ENCODE results near the gene LBP.
"Not testable (repeated sequence)": the region's sequence is repeated elsewhere in the genome, so short reads cannot be mapped to it uniquely, and the experiment has no call there.

LBP gene

GRCh38 chr20:38350879-38351775, 4.8 kb downstream of the LBP start:
- no peak for TF ChIP-seq ZNF274 (IDR thresholded peaks at IDR 0.05; ENCODE audit: low read depth, low read length)
- H3K4me3 ChIP-seq (ENCODE audit: low read length): no peak overlapping the region

DNA sequence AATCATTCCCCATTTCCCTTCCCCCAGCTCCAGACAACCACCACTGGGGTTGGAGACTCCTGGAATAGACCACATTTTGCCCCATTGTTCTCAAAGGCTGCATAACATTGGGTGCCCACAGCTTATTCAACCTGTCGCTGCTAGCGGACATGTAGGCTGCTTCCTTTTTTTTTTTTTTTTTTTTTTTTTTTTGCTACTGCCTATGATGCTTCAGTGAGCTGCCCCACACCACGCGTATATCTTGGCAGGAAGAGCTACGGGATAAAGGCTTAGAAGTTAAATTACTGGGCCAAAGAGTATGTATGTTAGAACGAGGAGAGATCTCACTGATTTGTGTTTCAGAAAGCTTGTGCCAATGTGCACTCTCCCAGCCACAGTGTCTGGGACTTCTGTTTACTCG, 7.0 kb downstream of the LBP start:
- no peak overlapping the region for H3K4me3 ChIP-seq (ENCODE audit: low read length)
- TF ChIP-seq ZNF274 (IDR thresholded peaks at IDR 0.05; ENCODE audit: low read depth, low read length): no peak

- no peak for TF ChIP-seq ZNF274 (IDR thresholded peaks at IDR 0.05; ENCODE audit: low read depth, low read length)
- no peak overlapping the region for H3K4me3 ChIP-seq (ENCODE audit: low read length)
Measured at GRCh38 chr20:38354227-38354626, 7.9 kb downstream of the LBP start.

DNA sequence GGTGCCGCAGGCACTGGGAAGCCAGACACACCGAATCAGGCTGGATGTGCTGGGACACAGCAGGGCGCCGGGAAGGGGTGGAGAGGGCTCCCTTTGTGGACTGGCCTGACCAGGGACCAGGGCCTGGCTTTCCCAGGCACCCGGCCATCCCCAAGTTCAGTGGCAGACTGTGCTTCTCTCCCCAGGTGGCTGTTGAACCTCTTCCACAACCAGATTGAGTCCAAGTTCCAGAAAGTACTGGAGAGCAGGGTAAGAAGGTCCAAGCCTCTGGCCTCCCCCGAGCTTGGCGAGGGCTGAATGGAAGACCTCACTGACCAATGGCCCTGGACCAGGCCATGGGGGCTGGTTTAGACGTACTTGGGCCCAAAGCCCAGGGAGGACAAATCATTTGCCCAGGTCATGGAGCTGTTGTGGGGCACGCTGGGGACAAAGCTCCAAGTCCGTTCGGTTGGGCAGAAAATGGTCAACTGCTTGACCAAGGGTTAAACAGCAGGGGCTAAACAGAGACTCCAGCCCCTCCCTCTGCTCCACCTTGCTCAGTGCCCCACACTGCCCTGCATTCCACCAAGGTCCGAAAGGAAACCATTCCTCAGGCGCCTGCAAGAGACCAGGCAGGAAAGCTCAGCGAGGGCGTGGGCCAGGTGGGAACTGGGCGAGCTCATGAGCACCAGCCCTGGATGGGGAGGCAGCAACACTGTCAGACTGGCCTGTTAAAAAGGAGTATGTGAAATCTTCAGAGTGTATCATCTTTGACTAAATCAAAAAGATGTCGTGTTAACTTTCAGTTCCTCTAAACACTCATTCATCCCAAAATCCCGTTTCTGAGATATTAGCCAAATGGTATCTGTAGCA, 9.1 kb downstream of the LBP start:
- no peak for TF ChIP-seq ZNF274 (IDR thresholded peaks at IDR 0.05; ENCODE audit: low read depth, low read length)
- no peak overlapping the region for H3K4me3 ChIP-seq (ENCODE audit: low read length)

DNA sequence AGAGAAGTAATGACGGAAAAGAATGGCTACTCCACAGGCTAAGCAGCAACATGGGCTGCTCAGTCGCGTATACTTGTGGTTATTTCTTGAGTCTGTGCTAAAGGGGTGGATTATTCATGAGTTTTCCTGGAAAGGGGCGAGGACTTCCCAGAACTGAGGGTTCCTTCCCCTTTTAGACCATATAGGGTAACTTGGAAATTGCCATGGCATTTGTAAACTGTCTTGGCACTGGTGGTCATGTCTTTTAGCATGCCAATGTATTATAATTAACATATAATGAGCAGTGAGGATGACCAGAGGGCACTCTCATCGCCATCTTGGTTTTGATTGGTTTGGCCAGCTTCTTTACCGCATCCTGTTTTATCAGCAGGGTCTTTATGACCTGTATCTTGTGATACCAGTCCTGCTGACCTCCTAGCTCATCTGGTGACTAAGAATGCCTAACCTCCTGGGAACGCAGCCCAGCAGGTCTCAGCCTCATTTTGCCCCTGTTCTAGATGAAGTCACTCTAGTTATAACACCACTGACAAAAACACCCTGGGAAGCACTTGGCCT, 11.4 kb downstream of the LBP start:
- no peak for TF ChIP-seq ZNF274 (IDR thresholded peaks at IDR 0.05; ENCODE audit: low read depth, low read length)
- no peak overlapping the region for H3K4me3 ChIP-seq (ENCODE audit: low read length)

- TF ChIP-seq ZNF274 (IDR thresholded peaks at IDR 0.05; ENCODE audit: low read depth, low read length): no peak
- H3K4me3 ChIP-seq (ENCODE audit: low read length): no peak overlapping the region
Measured at GRCh38 chr20:38358556-38358955, 12.3 kb downstream of the LBP start.

DNA sequence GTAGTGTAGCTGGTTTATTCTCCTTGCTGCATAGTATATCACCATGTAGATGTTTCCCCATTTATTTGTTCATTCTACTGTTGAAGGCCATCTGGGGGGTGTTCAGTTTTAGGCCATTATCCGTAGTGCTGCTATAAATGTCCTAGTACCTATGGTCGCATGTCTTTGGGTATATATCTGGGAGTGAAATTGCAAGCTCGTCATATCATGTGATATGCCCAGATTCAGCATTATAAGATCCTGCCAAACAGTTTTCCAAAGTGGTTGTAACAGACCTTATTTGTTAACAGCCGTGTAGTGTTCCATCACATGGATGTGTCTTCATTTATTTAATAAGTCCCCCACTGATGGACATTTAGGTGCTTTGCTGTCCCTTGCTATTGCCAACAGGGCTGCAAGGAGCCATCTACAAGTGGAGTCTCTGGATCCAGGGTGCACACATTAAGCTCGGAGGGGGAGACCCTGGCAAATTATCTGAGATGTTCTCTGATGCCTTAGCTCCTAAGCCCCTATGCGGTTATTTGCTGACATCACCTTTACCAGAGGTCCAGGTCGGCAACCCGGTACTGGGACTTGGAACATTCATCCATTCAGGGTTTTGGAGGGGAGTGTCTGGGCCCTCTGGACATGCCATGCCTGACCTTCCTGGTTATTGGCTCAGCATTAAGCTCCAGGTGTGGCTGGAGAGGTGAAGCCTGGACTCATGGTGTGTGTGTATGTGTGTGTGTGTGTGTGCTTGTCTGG, 16.9 kb downstream of the LBP start:
- TF ChIP-seq ZNF274 (IDR thresholded peaks at IDR 0.05; ENCODE audit: low read depth, low read length): no peak
- no peak overlapping the region for H3K4me3 ChIP-seq (ENCODE audit: low read length)

GRCh38 chr20:38369389-38369788, 23.1 kb downstream of the LBP start:
- no peak for TF ChIP-seq ZNF274 (IDR thresholded peaks at IDR 0.05; ENCODE audit: low read depth, low read length)
- H3K4me3 ChIP-seq (ENCODE audit: low read length): no peak overlapping the region

GRCh38 chr20:38372806-38373205, 26.5 kb downstream of the LBP start:
- no peak overlapping the region for H3K4me3 ChIP-seq (ENCODE audit: low read length)
- no peak for TF ChIP-seq ZNF274 (IDR thresholded peaks at IDR 0.05; ENCODE audit: low read depth, low read length)

DNA sequence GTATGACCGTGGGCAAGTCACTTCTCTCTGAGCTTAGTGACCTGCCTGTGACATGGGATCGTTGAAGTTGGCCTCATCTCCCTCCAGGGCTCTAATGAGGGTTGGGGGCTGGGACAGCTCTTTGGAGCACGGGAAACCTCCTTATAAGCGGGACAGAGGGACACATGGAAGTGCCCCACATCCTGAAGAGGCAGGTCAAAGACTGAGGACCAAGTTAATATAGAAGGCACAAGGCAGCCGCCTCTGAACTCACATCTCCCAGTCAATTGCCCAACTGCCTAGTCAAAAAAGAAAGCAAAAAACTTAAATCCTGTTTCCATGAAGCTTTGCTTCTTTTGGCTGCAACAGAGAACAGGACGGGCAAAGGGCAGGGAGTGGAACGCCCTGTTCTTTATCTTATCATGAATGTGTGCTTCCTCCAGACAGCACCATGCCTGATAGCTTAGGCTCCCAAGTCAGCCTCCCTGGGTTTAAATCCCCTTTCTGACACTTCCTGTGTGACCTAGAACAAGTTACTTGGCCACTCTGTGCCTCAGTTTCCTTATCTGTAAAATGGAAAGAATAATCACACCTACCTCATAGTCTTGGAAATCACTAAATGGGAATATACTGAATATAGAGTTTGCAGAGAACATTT, 27.1 kb downstream of the LBP start:
- TF ChIP-seq ZNF274 (IDR thresholded peaks at IDR 0.05; ENCODE audit: low read depth, low read length): no peak
- no peak overlapping the region for H3K4me3 ChIP-seq (ENCODE audit: low read length)

GRCh38 chr20:38373898-38374297, 27.6 kb downstream of the LBP start:
- no peak overlapping the region for H3K4me3 ChIP-seq (ENCODE audit: low read length)
- no peak for TF ChIP-seq ZNF274 (IDR thresholded peaks at IDR 0.05; ENCODE audit: low read depth, low read length)

GRCh38 chr20:38377039-38377685, 30.9 kb downstream of the LBP start:
- no peak for TF ChIP-seq ZNF274 (IDR thresholded peaks at IDR 0.05; ENCODE audit: low read depth, low read length)

DNA sequence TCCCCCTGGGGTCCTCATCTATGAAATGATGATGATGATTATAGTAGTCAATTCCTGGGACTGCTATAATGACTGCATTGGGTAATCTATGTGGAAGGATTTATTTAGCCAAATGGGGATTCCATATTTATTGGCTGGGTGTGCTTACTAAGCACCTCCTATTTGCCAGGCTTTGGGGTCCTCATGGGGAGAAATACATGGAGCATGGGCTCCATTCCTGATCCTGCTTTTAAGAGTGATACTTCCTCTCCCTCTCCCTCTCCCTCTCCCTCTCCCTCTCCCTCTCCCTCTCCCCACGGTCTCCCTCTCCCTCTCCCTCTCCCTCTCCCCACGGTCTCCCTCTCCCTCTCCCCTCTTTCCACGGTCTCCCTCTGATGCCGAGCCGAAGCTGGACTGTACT, 31.6 kb downstream of the LBP start:
- H3K4me3 ChIP-seq (ENCODE audit: low read length): not testable (repeated sequence)

More at GRCh38 chr20:38377039-38377685, 30.9 kb downstream of the LBP start:
- no peak overlapping the region for H3K4me3 ChIP-seq (ENCODE audit: low read length)

Data from GM08714 (cell line).